Hepatocyte (in vitro differentiated cells): ENCODE measurements around the gene TRMT44.

Source experiments
- CTCF ChIP-seq: fragments of 200-600 bp; sonication (generic); IDR thresholded peaks from 2 replicates; pipeline ENCODE4 v1.5.1; 2016; ENCODE audit warnings: antibody characterized with exemption, mild to moderate bottlenecking; ENCODE audit not compliant: poor library complexity
- EZH2 ChIP-seq: fragments of 200-600 bp; sonication (generic); IDR thresholded peaks from 2 replicates; pipeline ENCODE4 v1.6.1; 2016; ENCODE audit warnings: antibody characterized with exemption, mild to moderate bottlenecking, borderline replicate concordance
- EZH2phosphoT487 ChIP-seq: fragments of 200-600 bp; sonication (generic); IDR thresholded peaks from one replicate; pipeline ENCODE4 v1.6.1; 2018; ENCODE audit warnings: antibody characterized with exemption, mild to moderate bottlenecking, low read depth, moderate library complexity; ENCODE audit not compliant: unreplicated experiment, severe bottlenecking

GRCh38 chr4:8431553-8431952, 9.0 kb upstream of the TRMT44 start:
- TF ChIP-seq CTCF (no peak), EZH2 (no peak), EZH2phosphoT487 (no peak)
